C4-2B (cell line): Measurements from ENCODE around the gene EIF2S3.

Experiments
- H3K27ac ChIP-seq: fragments of 450-650 bp; 2 replicates; pipeline ENCODE4 v1.5.1; 2017
- ZFX ChIP-seq: fragments of 450-650 bp; IDR thresholded peaks from 2 replicates; pipeline ENCODE4 v1.6.1; 2017
- TF ChIP-seq, protein P1 (sequence below): fragments of 450-650 bp; conservative IDR thresholded peaks from 2 replicates; pipeline ENCODE4 v1.5.1; 2017; ENCODE audit warnings: mild to moderate bottlenecking

The EIF2S3 gene

DNA sequence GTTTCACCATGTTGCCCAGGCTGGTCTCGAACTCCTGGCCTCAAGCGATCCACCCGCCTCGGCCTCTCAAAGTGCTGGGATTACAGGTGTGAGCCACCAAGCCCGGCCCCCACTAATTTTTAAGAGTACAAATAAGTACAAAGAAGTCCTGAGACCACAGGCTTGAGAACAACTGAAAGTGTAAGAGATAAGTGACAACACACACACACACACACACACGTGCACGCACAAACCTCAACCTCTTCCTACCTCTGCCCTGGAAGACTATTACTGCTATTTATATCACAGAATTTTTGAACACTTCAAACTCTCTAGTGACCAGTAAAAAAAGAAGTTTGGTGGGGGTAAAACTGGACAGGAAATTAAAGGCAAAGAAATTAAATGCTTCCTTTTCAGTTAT, 35.3 kb upstream of the EIF2S3 start:
- no peak for TF ChIP-seq ZFX
- TF ChIP-seq, protein P1, sequence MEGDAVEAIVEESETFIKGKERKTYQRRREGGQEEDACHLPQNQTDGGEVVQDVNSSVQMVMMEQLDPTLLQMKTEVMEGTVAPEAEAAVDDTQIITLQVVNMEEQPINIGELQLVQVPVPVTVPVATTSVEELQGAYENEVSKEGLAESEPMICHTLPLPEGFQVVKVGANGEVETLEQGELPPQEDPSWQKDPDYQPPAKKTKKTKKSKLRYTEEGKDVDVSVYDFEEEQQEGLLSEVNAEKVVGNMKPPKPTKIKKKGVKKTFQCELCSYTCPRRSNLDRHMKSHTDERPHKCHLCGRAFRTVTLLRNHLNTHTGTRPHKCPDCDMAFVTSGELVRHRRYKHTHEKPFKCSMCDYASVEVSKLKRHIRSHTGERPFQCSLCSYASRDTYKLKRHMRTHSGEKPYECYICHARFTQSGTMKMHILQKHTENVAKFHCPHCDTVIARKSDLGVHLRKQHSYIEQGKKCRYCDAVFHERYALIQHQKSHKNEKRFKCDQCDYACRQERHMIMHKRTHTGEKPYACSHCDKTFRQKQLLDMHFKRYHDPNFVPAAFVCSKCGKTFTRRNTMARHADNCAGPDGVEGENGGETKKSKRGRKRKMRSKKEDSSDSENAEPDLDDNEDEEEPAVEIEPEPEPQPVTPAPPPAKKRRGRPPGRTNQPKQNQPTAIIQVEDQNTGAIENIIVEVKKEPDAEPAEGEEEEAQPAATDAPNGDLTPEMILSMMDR, result no peak
- no peak overlapping the region for H3K27ac ChIP-seq

GRCh38 chrX:24020306-24020876, 34.4 kb upstream of the EIF2S3 start:
- TF ChIP-seq, protein P1, result no peak
- no peak for TF ChIP-seq ZFX

GRCh38 chrX:24023544-24023943, 31.2 kb upstream of the EIF2S3 start:
- TF ChIP-seq, protein P1, result no peak
- TF ChIP-seq ZFX, result no peak
- H3K27ac ChIP-seq, result no peak overlapping the region

More at GRCh38 chrX:24020306-24020876, 34.4 kb upstream of the EIF2S3 start:
- no peak overlapping the region for H3K27ac ChIP-seq

DNA sequence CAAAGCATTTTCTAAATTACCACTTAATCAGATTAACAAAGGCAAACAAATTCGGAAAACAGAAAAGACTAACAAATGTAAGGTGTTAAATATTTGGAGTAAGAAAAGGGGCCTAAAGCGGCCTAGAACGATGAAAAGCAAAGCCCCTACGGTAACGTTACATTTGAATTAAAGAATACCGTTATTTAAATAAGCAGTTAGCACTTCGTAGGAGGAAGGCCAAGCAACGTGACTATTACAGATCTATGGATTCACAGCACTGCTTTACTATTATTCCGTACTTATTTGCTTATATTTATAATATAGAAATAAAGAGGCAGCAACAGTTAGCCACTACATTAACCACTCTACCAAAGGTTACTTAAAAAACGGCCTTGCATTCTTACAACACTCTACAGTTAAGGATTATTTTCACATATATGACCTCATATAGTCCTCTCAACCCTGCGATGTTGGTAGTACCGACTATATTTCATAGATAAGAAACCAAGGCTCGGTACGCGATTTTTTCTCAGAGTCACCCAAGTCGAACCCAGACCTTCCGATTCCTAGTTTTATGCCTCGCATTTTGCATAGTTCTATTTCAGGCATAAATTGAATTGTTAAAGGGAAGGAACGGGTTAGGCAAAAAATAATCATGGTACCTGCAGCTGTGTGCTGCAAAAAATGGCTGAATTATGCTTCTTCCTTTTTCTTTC, 30.6 kb upstream of the EIF2S3 start:
- H3K27ac ChIP-seq, result peak overlapping the region; percentile 97
- TF ChIP-seq ZFX, result no peak
- TF ChIP-seq, protein P1, result no peak

- 0 out of 2 replicates have a peak, but pooled peaks have one; percentile 26 for TF ChIP-seq ZFX
- TF ChIP-seq, protein P1, result peak; percentile 57
- peak overlapping the region; percentile 97 for H3K27ac ChIP-seq
These were observed 29.7 kb upstream of the EIF2S3 start for GRCh38 chrX:24024819-24025740.

DNA sequence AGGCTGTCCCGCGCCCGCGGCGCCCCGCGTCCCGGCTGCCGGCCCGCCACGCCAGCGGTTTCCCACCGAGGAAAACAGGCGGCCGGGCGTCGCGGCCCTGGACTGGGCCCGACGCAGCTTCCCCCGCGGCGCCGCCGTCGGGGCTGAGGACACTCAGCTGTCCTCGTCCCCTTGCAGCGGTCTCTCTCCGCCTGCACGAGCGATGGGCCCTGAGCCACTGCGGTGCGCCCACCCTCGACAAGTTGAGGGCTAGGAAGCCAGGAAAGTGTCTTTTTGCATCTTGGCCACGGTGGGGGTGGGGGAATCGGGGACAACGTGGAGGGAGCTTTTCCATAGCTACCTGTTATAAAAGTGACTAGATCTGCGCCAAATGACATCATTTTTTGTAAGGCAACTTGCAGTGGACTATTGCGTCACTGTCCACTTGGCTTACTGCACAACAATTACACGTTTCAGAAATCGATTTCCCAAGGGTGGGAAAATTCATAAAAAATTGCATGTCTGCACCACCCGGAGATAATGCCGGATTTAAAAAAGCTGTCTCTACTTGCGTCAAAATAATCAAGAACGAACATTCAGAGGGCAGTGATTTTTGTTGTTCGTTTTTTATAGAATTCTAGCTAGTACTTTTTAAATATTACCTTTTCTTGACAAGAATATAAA, 28.9 kb upstream of the EIF2S3 start:
- peak; percentile 36; the same call in 1 of the 2 replicates for TF ChIP-seq ZFX
- TF ChIP-seq, protein P1, result no peak
- peak overlapping the region; percentile 97 for H3K27ac ChIP-seq
